OCI-M1 (cell line): ENCODE data around the gene TMEM26.

Experiments
- DNase-seq: peaks from one replicate; lab custom pipeline; 2025; lab: John Stamatoyannopoulos, UW

The TMEM26 gene

GRCh38 chr10:61460835-61461234 is 7.7 kb upstream of the TMEM26 start:
- peak; percentile 44 for DNase-seq

- no peak for DNase-seq
Measured at GRCh38 chr10:61458031-61458430, 4.8 kb upstream of the TMEM26 start.

- no peak for DNase-seq
Measured at GRCh38 chr10:61456095-61456789, 3.1 kb upstream of the TMEM26 start.

GRCh38 chr10:61455656-61456055 is 2.5 kb upstream of the TMEM26 start:
- no peak for DNase-seq

- DNase-seq: no peak
Measured at GRCh38 chr10:61454541-61454940, 1.4 kb upstream of the TMEM26 start.

- DNase-seq: no peak
Measured at GRCh38 chr10:61452151-61452651, 980 bp downstream of the TMEM26 start.

GRCh38 chr10:61451357-61451756 is 1.8 kb downstream of the TMEM26 start:
- no peak for DNase-seq

GRCh38 chr10:61448841-61449600 is 4.2 kb downstream of the TMEM26 start:
- DNase-seq: no peak

GRCh38 chr10:61448091-61448490 is 5.1 kb downstream of the TMEM26 start:
- DNase-seq: no peak

GRCh38 chr10:61439058-61439609 is 14.0 kb downstream of the TMEM26 start:
- no peak for DNase-seq

- peak; percentile 9 for DNase-seq
Measured at GRCh38 chr10:61438141-61438988, 14.8 kb downstream of the TMEM26 start.

GRCh38 chr10:61423178-61423577 is 30.0 kb downstream of the TMEM26 start:
- DNase-seq: no peak

- no peak for DNase-seq
Measured at GRCh38 chr10:61417661-61418060, 35.5 kb downstream of the TMEM26 start.

- no peak for DNase-seq
Measured at GRCh38 chr10:61415824-61416223, 37.4 kb downstream of the TMEM26 start.

GRCh38 chr10:61411706-61412105 is 41.5 kb downstream of the TMEM26 start:
- DNase-seq: no peak

- DNase-seq: no peak
Measured at GRCh38 chr10:61410353-61411070, 42.7 kb downstream of the TMEM26 start.

- DNase-seq: no peak
Measured at GRCh38 chr10:61409157-61409556, 44.0 kb downstream of the TMEM26 start.

- no peak for DNase-seq
Measured at GRCh38 chr10:61408105-61408504, 45.1 kb downstream of the TMEM26 start.

GRCh38 chr10:61406736-61407135 is 46.4 kb downstream of the TMEM26 start:
- DNase-seq: no peak

GRCh38 chr10:61406242-61406641 is 46.9 kb downstream of the TMEM26 start:
- no peak for DNase-seq

GRCh38 chr10:61404751-61405150 is 48.4 kb downstream of the TMEM26 start:
- peak; percentile 9 for DNase-seq
